Progenitor cell of endocrine pancreas (in vitro differentiated cells): Measurements from ENCODE around the gene ZDHHC14. TPM values are rescaled to one million over a fixed set of nuclear protein-coding genes. Genes with fewer than 3 reads are reported as not detected.
A peak's percentile ranks its signal among the peaks of the same experiment; 100 is the strongest.
"Not testable (repeated sequence)": the region's sequence is repeated elsewhere in the genome, so short reads cannot be mapped to it uniquely, and the experiment has no call there.

ENCODE experiments used
- DNase-seq: peaks from one replicate; pipeline ENCODE4 v3.0.0; 2021; ENCODE audit warnings: low spot score; ENCODE audit not compliant: unreplicated experiment
- H3K27ac Mint-ChIP-seq: 2 replicates; pipeline ENCODE4 v1.8.0; 2021; ENCODE audit warnings: mild to moderate bottlenecking, moderate library complexity, mixed read lengths
- H3K27me3 Mint-ChIP-seq: 2 replicates; pipeline ENCODE4 v1.8.0; 2021; ENCODE audit warnings: mixed read lengths
- H3K36me3 Mint-ChIP-seq: 2 replicates; pipeline ENCODE4 v1.8.0; 2022; ENCODE audit warnings: mixed read lengths; ENCODE audit not compliant: insufficient read depth
- H3K4me1 Mint-ChIP-seq: 2 replicates; pipeline ENCODE4 v1.8.0; 2021; ENCODE audit warnings: low read depth, mixed read lengths
- H3K4me3 Mint-ChIP-seq: 2 replicates; pipeline ENCODE4 v1.8.0; 2021; ENCODE audit warnings: low read depth, mild to moderate bottlenecking, moderate library complexity, mixed read lengths
- H3K9me3 Mint-ChIP-seq: 2 replicates; pipeline ENCODE4 v1.8.0; 2021; ENCODE audit warnings: low read depth, mixed read lengths
- CTCF ChIP-seq: fragments of 200-600 bp; sonication (generic); IDR thresholded peaks from one replicate; pipeline ENCODE4 v1.5.0; 2021; ENCODE audit warnings: antibody characterized with exemption, mild to moderate bottlenecking; ENCODE audit not compliant: unreplicated experiment
- total RNA-seq: library from RNA; stranded (reverse); gene quantifications from 2 replicates; pipeline ENCODE4 v1.2.1, GENCODE V29; 2021

The ZDHHC14 gene
- total RNA-seq, 1 donor from 2014 or later = 9.0 TPM

- no peak overlapping the region for H3K27ac Mint-ChIP-seq
- H3K9me3 Mint-ChIP-seq = no peaks in the 10 kb centered on the region
- peaks cover 21% of the 10 kb centered on the region for H3K27me3 Mint-ChIP-seq
- no peak for TF ChIP-seq CTCF
- H3K4me1 Mint-ChIP-seq = peaks cover 14% of the 10 kb centered on the region
- no peak for DNase-seq
- no peaks in the 10 kb centered on the region for H3K36me3 Mint-ChIP-seq
- H3K4me3 Mint-ChIP-seq = peak overlapping the region; percentile 80
Observed at GRCh38 chr6:157380458-157380778, 572 bp upstream of the ZDHHC14 start.

GRCh38 chr6:157381631-157382621 lies 936 bp downstream of the ZDHHC14 start:
- DNase-seq = peak; percentile 36
- Mint-ChIP-seq H3K27me3 (peaks cover 23% of the 10 kb centered on the region), H3K9me3 (no peaks in the 10 kb centered on the region), H3K36me3 (no peaks in the 10 kb centered on the region), H3K4me1 (peaks cover 13% of the 10 kb centered on the region), H3K27ac (peak overlapping the region; percentile 71), H3K4me3 (peak overlapping the region; percentile 79)
- TF ChIP-seq CTCF = peak; percentile 4

- Mint-ChIP-seq H3K9me3 (no peaks in the 10 kb centered on the region), H3K27ac (no peak overlapping the region)
- no peak for TF ChIP-seq CTCF
Observed at GRCh38 chr6:157382821-157383220, 1.8 kb downstream of the ZDHHC14 start.

GRCh38 chr6:157383471-157383870 lies 2.5 kb downstream of the ZDHHC14 start:
- DNase-seq = no peak
- no peak overlapping the region for H3K27ac Mint-ChIP-seq
- H3K27me3 Mint-ChIP-seq = peaks cover 23% of the 10 kb centered on the region
- H3K36me3 Mint-ChIP-seq = no peaks in the 10 kb centered on the region
- no peaks in the 10 kb centered on the region for H3K9me3 Mint-ChIP-seq
- H3K4me3 Mint-ChIP-seq = peak overlapping the region; percentile 79
- no peak for TF ChIP-seq CTCF
- H3K4me1 Mint-ChIP-seq = peaks cover 13% of the 10 kb centered on the region

More at GRCh38 chr6:157382821-157383220, 1.8 kb downstream of the ZDHHC14 start:
- peak overlapping the region; percentile 79 for H3K4me3 Mint-ChIP-seq
- H3K4me1 Mint-ChIP-seq = peaks cover 13% of the 10 kb centered on the region
- DNase-seq = no peak
- no peaks in the 10 kb centered on the region for H3K36me3 Mint-ChIP-seq
- peaks cover 23% of the 10 kb centered on the region for H3K27me3 Mint-ChIP-seq

GRCh38 chr6:157384962-157385361 lies 4.0 kb downstream of the ZDHHC14 start:
- not testable (repeated sequence) for H3K36me3 Mint-ChIP-seq, H3K4me3 Mint-ChIP-seq, H3K4me1 Mint-ChIP-seq, H3K9me3 Mint-ChIP-seq, DNase-seq, H3K27ac Mint-ChIP-seq
- peaks cover 23% of the 10 kb centered on the region for H3K27me3 Mint-ChIP-seq

- Mint-ChIP-seq H3K27ac (no peak overlapping the region), H3K4me3 (no peak overlapping the region), H3K27me3 (peaks cover 23% of the 10 kb centered on the region), H3K9me3 (peaks cover 13% of the 10 kb centered on the region), H3K4me1 (peaks cover 8% of the 10 kb centered on the region), H3K36me3 (peaks cover 8% of the 10 kb centered on the region)
- no peak for DNase-seq
- no peak for TF ChIP-seq CTCF
Observed at GRCh38 chr6:157385482-157385881, 4.5 kb downstream of the ZDHHC14 start.
